Activated CD8-positive, alpha-beta memory T cell treated with anti-CD3 and anti-CD28 coated beads for 48 hours (primary cell): Measurements from ENCODE around the gene ARID1A.

ENCODE experiments used
- DNase-seq, 3 experiments: peaks; one replicate each; pipeline ENCODE4 v3.0.0-alpha.2; 2020; ENCODE audit warnings: low read depth in 2 of 3, low spot score in 2 of 3

Gene ARID1A

DNA sequence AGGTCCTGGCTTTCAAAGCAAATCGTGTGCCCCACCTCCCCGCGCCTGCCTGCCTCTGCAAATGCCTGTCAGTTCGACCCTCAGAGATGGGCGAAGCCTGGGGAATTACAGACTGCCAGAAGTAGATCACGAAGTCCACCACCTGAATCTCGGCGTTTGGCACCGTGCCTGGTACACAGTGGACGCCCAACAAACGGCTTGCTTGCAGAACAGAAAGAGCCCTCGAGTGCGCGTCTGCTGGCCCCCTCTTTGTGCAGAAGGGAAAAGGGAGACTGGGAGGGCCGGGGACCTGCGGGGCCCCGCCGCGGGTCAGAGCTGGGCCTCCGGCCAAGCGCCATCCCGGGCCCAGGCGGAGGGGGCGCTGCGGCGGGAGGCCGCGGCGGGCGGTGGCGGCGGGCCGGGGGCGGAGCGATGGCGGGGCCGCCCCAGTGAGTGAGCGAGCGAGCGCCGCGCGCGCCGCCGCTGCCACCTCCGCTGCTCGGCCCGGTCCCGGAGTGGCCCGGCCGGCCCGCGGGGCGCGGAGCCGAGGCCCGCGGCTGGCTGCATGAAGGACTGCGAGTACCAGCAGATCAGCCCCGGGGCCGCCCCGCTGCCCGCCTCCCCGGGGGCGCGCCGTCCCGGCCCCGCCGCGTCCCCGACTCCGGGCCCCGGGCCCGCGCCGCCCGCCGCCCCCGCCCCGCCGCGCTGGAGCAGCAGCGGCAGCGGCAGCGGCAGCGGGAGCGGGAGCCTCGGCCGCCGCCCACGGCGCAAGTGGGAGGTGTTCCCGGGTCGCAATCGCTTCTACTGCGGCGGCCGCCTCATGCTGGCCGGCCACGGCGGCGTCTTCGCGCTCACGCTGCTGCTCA is 130.7 kb downstream of the ARID1A start, which contains the start of gene ZDHHC18:
TSS of gene ZDHHC18 (plus strand) at position 428 of the 845 bp plus-strand sequence. CDS start at position 545, 117 bp downstream.
- DNase-seq, result peak in 2 of 3 experiments; percentile 51 to 61

GRCh38 chr1:26827106-26827604 is 131.3 kb downstream of the ARID1A start:
- no peak for DNase-seq

GRCh38 chr1:26827663-26828062 is 131.8 kb downstream of the ARID1A start:
- DNase-seq, result no peak

- DNase-seq, result no peak
Measured at GRCh38 chr1:26828411-26828991, 132.7 kb downstream of the ARID1A start.

- no peak for DNase-seq
Measured at GRCh38 chr1:26829184-26829911, 133.5 kb downstream of the ARID1A start.

DNA sequence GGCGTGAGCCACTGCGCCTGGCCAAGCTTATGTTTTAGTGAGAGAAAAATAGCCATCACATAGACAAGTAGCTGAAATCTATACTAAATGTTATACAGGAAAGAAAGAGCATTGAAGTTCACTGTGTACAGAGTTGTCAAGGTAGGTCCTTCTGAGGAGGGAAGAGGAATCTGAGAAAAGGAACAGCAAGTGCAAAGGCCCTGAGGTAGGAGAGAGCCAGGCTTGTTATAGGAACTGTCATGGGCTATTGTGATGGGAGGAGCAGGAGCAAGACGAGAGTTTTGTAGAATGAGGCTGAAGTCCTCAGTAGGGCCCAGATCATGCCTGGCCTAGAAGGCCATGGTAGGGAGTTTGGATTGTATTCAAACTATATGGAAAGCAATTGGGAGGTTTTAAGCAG is 135.2 kb downstream of the ARID1A start:
- no peak for DNase-seq
